ENCODE results near the gene HM13.
A peak's percentile ranks its signal among the peaks of the same experiment; 100 is the strongest.
"Not testable (repeated sequence)": the region's sequence is repeated elsewhere in the genome, so short reads cannot be mapped to it uniquely, and the experiment has no call there.

HM13 gene

DNA sequence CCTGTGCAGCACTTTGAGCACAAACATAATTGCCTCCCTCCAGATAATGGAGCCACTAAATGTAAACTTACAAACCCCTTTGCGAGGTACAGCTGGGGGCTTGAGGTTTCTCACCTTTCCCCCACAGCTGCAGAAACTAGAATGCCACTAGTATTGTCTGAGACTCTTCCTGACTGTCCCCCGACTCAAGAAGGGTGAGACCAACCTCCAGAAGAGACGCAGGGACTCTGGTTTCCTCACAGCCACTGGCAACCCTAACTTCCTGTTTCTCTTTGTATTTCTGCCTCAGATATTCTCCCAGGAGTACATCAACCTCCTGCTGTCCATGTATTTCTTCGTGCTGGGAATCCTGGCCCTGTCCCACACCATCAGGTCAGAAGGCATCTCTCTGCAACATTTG lies 23.6 kb downstream of the HM13 start:
- ATAC-seq (replicated peaks; ENCODE audit: extremely low read depth, poor library complexity, severe bottlenecking) (peak; percentile 24), DNase-seq (ENCODE audit: low spot score in 2 of 2) (no peak)
- H3K27me3 Mint-ChIP-seq: no peaks in the 10 kb centered on the region
- peaks cover 31% of the 10 kb centered on the region for H3K4me1 Mint-ChIP-seq
- H3K4me3 Mint-ChIP-seq: no peak overlapping the region
- H3K9me3 Mint-ChIP-seq: no peaks in the 10 kb centered on the region
- H3K36me3 Mint-ChIP-seq (ENCODE audit: insufficient read depth): peaks cover 41% of the 10 kb centered on the region
- H3K27ac Mint-ChIP-seq (ENCODE audit: low read depth): no peak overlapping the region

DNA sequence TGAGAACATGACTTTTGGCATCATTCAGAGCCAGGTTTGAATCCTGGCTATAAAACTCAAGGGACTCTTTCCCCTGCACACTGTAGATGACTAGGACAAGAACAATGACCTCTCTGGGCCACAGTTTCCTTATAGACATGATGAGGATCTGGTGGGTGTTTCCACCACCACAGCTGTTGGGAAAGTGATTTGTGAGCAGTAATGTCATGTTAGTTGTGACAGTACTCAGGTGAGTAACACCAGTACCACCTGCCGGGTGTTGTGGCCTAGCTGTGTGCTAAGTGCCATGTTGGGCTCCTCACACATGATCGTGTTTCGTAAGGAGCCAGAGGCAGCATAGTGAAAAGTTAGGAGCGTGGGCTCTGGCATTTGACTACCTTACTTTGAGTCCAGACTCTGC lies 24.1 kb downstream of the HM13 start:
- ATAC-seq (replicated peaks; ENCODE audit: extremely low read depth, poor library complexity, severe bottlenecking): no peak
- H3K9me3 Mint-ChIP-seq: no peaks in the 10 kb centered on the region
- peaks cover 31% of the 10 kb centered on the region for H3K4me1 Mint-ChIP-seq
- H3K36me3 Mint-ChIP-seq (ENCODE audit: insufficient read depth): peaks cover 41% of the 10 kb centered on the region
- H3K4me3 Mint-ChIP-seq: no peak overlapping the region
- H3K27me3 Mint-ChIP-seq: no peaks in the 10 kb centered on the region
- no peak overlapping the region for H3K27ac Mint-ChIP-seq (ENCODE audit: low read depth)
- DNase-seq (ENCODE audit: low spot score in 2 of 2): no peak

DNA sequence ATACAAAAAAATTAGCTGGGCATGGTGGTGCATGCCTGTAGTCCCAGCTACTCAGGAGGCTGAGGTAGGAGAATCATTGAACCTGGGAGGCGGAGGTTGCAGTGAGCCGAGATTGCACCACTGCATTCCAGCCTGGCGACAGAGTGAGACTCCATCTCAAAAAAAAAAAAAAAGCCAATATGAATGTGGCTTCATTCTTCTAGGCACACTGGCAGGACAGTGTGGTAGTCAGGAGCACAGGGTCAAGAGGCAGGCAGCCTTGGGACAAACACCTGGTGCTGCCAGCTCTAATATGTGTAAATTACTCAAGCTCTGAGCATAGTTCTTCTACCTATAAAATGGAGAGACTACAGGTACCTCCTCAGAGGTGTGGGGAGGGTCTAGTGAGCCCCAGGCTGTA lies 25.4 kb downstream of the HM13 start:
- not testable (repeated sequence) for H3K9me3 Mint-ChIP-seq; ATAC-seq (replicated peaks; ENCODE audit: extremely low read depth, poor library complexity, severe bottlenecking); DNase-seq (ENCODE audit: low spot score in 2 of 2); H3K27me3 Mint-ChIP-seq; H3K4me3 Mint-ChIP-seq
- peaks cover 25% of the 10 kb centered on the region for H3K4me1 Mint-ChIP-seq
- H3K27ac Mint-ChIP-seq (ENCODE audit: low read depth): peak overlapping the region; percentile 60
- H3K36me3 Mint-ChIP-seq (ENCODE audit: insufficient read depth): peaks cover 37% of the 10 kb centered on the region

DNA sequence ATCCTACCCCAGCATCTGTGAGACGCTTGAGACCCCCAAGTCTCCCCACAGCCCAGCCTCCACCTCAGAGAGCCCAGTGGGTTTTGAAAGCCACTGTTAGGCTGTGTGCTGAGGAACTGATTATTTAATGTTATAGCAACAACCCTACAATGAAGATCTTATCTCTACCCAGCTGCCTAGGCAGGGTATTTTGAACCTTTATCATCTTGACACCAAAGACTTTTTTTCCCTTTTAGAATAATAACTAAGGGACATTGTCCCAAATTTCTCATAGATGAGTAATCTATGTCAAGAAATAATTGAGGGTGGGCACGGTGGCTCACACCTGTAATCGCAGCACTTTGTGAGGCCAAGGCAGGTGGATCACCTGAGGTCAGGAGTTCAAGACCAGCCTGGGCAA lies 26.2 kb downstream of the HM13 start:
- no peak for ATAC-seq (replicated peaks; ENCODE audit: extremely low read depth, poor library complexity, severe bottlenecking)
- H3K4me1 Mint-ChIP-seq: peaks cover 25% of the 10 kb centered on the region
- H3K27me3 Mint-ChIP-seq: no peaks in the 10 kb centered on the region
- H3K27ac Mint-ChIP-seq (ENCODE audit: low read depth): no peak overlapping the region
- peaks cover 35% of the 10 kb centered on the region for H3K36me3 Mint-ChIP-seq (ENCODE audit: insufficient read depth)
- DNase-seq (ENCODE audit: low spot score in 2 of 2): no peak
- H3K4me3 Mint-ChIP-seq: no peak overlapping the region
- no peaks in the 10 kb centered on the region for H3K9me3 Mint-ChIP-seq

DNA sequence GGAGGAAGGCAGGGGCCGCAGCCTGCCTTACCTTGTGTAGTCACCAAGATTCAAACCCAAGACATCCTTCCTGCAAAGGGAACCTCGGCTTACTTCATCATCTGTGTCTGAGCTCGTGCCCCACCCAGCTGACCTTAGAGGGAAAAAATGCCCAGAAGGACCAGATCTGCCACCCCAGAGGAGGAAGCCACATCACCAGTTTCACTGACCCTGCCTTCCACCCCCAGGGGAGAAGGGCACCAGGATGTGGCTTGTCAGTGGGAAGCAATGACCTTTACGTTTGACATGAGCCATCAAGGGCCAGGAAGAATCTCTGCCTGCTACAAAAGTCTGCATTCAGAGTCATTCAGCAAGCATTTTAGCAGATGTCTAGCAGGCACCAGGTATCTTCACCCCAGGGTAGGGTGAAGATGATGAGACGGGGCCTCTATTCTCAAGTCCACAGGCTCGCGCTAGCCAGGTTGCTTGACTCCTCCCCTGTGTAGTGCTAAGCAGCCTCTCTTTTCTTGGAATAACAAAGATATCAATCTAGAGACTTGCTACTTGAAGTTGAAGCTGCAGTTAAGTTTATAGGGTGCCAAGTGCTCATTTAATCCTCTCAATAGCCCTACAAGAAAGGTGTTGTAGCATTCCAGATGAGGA lies 28.1 kb downstream of the HM13 start:
- DNase-seq (ENCODE audit: low spot score in 2 of 2): no peak
- ATAC-seq (replicated peaks; ENCODE audit: extremely low read depth, poor library complexity, severe bottlenecking): no peak
- Mint-ChIP-seq H3K36me3 (ENCODE audit: insufficient read depth) (peaks cover 41% of the 10 kb centered on the region), H3K27ac (ENCODE audit: low read depth) (peak overlapping the region; percentile 29), H3K27me3 (no peaks in the 10 kb centered on the region), H3K4me1 (peaks cover 20% of the 10 kb centered on the region), H3K9me3 (no peaks in the 10 kb centered on the region), H3K4me3 (no peak overlapping the region)

DNA sequence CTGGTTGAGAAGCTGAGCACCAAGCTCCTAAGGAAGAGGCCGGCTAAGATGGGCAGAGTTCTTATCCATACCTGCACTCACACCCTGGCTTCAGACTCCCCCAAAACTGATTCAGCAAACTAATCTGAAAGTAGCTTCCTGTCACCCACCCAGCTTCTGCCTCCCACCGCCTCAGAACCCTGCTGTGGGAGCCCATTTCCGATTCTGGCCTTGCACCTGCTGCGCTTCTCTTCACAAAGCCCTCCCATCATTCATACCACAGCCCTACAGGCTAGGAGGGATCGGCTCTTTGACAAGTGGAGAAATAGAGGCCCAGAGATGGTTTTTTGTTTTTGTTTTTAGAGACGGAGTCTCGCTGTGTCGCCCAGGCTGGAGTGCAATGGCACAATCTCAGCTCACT lies 28.7 kb downstream of the HM13 start:
- Mint-ChIP-seq H3K27me3 (no peaks in the 10 kb centered on the region), H3K4me3 (no peak overlapping the region), H3K36me3 (ENCODE audit: insufficient read depth) (peaks cover 39% of the 10 kb centered on the region)

DNA sequence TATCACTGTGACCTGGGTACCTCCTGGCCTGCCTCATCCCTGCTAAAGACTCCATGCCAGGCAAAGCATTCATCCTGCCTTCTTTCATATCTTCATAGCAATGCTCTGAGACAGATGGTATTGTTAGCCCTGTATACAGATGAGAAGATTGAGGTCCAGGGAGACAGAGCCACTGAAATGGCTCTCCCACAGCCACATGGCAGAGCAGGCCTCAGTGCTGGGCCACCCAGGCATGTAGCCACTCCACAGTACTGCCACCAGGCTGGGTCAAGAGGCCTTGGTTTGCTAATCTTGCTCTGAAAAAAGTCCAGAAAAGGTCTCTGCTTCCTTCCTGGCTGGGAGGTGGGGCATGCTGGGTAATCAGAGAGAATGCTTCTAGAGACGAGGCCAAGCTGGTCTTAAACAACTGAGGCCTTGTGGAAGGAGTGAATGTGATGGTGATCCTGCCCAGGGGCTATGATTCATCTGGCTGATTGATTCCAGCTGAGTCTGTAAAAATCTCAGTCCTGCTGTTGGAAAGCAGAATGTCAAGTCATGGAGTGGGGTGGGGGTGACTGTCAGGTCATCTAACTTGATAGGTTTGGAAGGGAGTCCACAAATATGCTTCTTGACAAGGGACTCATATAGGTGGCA lies 29.8 kb downstream of the HM13 start:
- no peaks in the 10 kb centered on the region for H3K27me3 Mint-ChIP-seq
- H3K27ac Mint-ChIP-seq (ENCODE audit: low read depth): no peak overlapping the region
- H3K4me1 Mint-ChIP-seq: peaks cover 25% of the 10 kb centered on the region
- ATAC-seq (replicated peaks; ENCODE audit: extremely low read depth, poor library complexity, severe bottlenecking) (no peak), DNase-seq (ENCODE audit: low spot score in 2 of 2) (no peak)
- H3K9me3 Mint-ChIP-seq: no peaks in the 10 kb centered on the region
- no peak overlapping the region for H3K4me3 Mint-ChIP-seq
- peaks cover 34% of the 10 kb centered on the region for H3K36me3 Mint-ChIP-seq (ENCODE audit: insufficient read depth)

More for the DNA sequence above, 28.7 kb downstream of the HM13 start:
- Mint-ChIP-seq H3K4me1 (peaks cover 19% of the 10 kb centered on the region), H3K27ac (ENCODE audit: low read depth) (no peak overlapping the region), H3K9me3 (no peaks in the 10 kb centered on the region)
- DNase-seq (ENCODE audit: low spot score in 2 of 2) (no peak), ATAC-seq (replicated peaks; ENCODE audit: extremely low read depth, poor library complexity, severe bottlenecking) (no peak)

DNA sequence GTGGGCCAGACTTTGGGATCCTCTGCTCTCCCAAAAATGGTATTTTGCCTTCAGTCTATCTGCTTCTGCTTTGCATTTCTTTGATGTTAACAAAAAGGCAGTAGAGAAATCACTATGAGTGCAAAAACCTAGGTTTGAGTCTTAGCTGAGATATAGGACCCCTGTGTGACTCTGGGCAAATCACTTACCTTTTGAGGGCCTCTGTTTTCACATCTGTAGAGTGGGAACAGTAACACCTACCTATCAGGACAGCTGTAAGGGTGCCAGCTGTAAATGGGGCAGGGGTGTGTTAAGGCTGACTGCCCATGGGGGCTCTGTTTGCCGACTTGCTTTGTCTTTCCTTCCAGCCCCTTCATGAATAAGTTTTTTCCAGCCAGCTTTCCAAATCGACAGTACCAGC lies 30.4 kb downstream of the HM13 start:
- H3K27ac Mint-ChIP-seq (ENCODE audit: low read depth): peak overlapping the region; percentile 17
- peaks cover 27% of the 10 kb centered on the region for H3K4me1 Mint-ChIP-seq
- no peak overlapping the region for H3K4me3 Mint-ChIP-seq
- DNase-seq (ENCODE audit: low spot score in 2 of 2): no peak
- no peaks in the 10 kb centered on the region for H3K9me3 Mint-ChIP-seq
- H3K27me3 Mint-ChIP-seq: no peaks in the 10 kb centered on the region
- ATAC-seq (replicated peaks; ENCODE audit: extremely low read depth, poor library complexity, severe bottlenecking): no peak
- peaks cover 33% of the 10 kb centered on the region for H3K36me3 Mint-ChIP-seq (ENCODE audit: insufficient read depth)

DNA sequence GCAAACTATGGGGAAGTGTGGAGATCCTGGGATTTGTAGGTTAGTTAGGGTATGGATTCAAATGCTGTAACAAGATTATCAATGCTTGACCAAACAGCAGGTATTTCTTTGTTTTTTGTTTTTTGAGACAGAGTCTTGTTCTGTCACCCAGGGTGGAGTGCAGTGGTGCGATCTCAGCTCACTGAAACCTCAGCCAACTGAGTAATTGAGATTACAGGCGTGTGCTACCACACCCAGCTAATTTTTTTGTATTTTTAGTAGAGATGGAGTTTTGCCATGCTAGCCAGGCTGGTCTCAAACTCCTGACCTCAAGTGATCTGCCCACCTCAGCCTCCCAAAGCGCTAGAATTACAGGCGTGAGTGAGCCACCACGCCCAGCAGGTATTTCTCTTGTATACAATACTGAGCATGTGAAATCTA lies 31.4 kb downstream of the HM13 start:
- ATAC-seq (replicated peaks; ENCODE audit: extremely low read depth, poor library complexity, severe bottlenecking); H3K27me3 Mint-ChIP-seq; DNase-seq (ENCODE audit: low spot score in 2 of 2); H3K9me3 Mint-ChIP-seq: not testable (repeated sequence)
- H3K4me1 Mint-ChIP-seq: peaks cover 22% of the 10 kb centered on the region
- H3K27ac Mint-ChIP-seq (ENCODE audit: low read depth): peak overlapping the region; percentile 17
- peak overlapping the region; percentile 31 for H3K4me3 Mint-ChIP-seq
- H3K36me3 Mint-ChIP-seq (ENCODE audit: insufficient read depth): peaks cover 36% of the 10 kb centered on the region

DNA sequence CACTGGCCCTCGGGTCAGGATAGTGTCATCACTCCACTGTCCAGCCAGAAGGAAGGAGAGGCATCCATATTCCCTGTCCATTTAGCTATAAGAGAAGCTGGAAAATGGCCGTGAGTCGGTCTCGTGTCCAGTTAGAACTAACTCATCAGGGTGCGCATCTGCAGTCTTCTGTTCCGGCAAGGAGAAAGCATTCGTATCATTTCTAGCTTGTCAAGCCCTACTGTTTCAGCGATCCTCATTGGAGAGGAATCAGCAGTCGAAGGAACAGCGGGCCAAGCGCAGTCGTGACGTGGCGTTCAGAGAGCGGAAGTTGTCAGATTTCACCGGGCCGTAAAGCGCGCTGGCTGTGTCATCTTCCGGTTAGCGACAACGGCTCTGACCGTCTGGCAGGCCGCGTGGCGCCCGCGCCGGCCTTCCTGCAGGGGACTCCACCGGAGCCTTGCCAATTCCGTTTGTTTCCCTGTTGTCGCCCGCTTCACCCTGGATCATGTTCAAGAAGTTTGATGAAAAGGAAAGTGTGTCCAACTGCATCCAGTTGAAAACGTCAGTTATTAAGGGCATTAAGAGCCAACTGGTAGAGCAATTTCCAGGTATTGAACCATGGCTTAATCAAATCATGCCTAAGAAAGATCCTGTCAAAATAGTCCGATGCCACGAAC lies 32.9 kb downstream of the HM13 start:
- ATAC-seq (replicated peaks; ENCODE audit: extremely low read depth, poor library complexity, severe bottlenecking): peak; percentile 79

DNA sequence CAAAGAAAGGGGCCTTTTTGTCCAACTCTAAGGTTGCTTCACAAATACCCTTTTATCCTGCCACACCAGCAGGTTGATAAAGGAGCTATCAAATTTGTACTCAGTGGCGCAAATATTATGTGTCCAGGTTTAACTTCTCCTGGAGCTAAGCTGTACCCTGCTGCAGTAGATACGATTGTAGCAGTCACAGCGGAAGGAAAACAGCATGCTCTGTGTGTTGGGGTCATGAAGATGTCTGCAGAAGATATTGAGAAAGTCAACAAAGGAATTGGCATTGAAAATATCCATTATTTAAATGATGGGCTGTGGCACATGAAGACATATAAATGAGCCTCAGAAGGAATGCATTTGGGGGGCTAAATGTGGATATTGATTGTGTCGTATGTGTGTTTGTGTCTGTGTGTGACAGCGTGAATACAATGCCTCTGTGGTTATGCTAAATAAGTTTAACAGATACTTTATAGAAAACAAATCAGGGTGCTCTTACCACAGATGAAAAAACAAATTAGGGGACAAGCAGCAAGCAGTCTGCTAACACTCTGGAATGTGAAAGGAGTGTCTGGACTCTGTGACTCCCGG lies 33.6 kb downstream of the HM13 start:
- Mint-ChIP-seq H3K27me3 (no peaks in the 10 kb centered on the region), H3K27ac (ENCODE audit: low read depth) (peak overlapping the region; percentile 96), H3K9me3 (no peaks in the 10 kb centered on the region), H3K4me3 (peak overlapping the region; percentile 89), H3K4me1 (peaks cover 22% of the 10 kb centered on the region), H3K36me3 (ENCODE audit: insufficient read depth) (peaks cover 43% of the 10 kb centered on the region)
- ATAC-seq (replicated peaks; ENCODE audit: extremely low read depth, poor library complexity, severe bottlenecking): peak; percentile 27
- no peak for DNase-seq (ENCODE audit: low spot score in 2 of 2)

More for the DNA sequence above, 32.9 kb downstream of the HM13 start:
- H3K36me3 Mint-ChIP-seq (ENCODE audit: insufficient read depth): peaks cover 46% of the 10 kb centered on the region
- peak overlapping the region; percentile 96 for H3K27ac Mint-ChIP-seq (ENCODE audit: low read depth)
- no peaks in the 10 kb centered on the region for H3K9me3 Mint-ChIP-seq
- H3K4me1 Mint-ChIP-seq: peaks cover 22% of the 10 kb centered on the region
- peak overlapping the region; percentile 89 for H3K4me3 Mint-ChIP-seq
- peak; percentile 60 to 73 for DNase-seq (ENCODE audit: low spot score in 2 of 2)
- H3K27me3 Mint-ChIP-seq: no peaks in the 10 kb centered on the region

DNA sequence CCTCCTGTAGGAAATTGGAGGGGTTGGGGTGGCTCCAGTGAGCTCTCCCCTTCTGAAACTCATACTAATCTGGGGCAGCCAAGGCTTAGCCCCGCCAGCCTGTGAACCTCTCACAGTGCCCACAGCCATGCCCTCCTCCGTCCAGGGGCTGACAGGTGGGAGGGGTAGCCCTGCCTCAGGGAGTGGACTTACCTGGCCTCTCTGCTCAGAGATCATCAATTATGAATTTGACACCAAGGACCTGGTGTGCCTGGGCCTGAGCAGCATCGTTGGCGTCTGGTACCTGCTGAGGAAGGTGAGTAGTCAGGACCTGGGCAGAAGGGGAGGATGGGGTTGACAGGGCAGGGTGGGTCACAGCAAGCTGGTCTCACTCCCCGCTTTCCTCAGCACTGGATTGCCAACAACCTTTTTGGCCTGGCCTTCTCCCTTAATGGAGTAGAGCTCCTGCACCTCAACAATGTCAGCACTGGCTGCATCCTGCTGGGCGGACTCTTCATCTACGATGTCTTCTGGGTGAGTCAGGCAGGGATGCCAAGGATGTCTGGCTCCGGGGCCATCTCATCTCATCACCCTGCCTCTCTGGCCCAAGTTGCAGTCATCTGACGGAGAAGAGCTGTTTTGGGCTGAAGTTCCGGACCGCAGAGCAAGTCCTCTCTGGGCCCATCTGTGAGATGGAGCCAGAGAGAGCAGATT lies 34.7 kb downstream of the HM13 start:
- Mint-ChIP-seq H3K9me3 (no peaks in the 10 kb centered on the region), H3K36me3 (ENCODE audit: insufficient read depth) (peaks cover 44% of the 10 kb centered on the region), H3K4me1 (peaks cover 22% of the 10 kb centered on the region), H3K27ac (ENCODE audit: low read depth) (peak overlapping the region; percentile 96), H3K4me3 (peak overlapping the region; percentile 89), H3K27me3 (no peaks in the 10 kb centered on the region)
- DNase-seq (ENCODE audit: low spot score in 2 of 2): no peak
- ATAC-seq (replicated peaks; ENCODE audit: extremely low read depth, poor library complexity, severe bottlenecking): no peak

Data from central memory CD8-positive, alpha-beta T cell (primary cell).